ENCODE data around the gene CTNNBL1.
"Not testable (repeated sequence)": the region's sequence is repeated elsewhere in the genome, so short reads cannot be mapped to it uniquely, and the experiment has no call there.

Gene CTNNBL1

DNA sequence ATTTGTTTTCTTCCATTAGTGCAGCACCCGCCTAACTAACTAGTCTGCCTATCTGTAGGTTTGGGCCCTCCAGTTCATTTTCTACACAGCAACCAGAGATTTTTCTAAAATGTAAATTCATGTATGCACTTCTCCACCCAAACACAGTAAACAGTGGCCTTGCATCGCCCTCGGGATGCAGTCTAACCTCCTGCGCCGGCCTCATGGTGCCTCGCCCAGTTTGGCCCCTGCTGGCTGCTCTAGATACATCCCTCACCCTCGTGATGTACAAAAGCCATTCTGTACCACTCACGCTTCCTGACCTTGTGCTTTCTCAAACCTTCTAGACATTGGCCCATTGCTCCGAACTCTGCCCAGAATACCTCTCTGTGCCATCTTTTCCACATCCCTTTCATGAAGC, 155.3 kb downstream of the CTNNBL1 start:
- no peak overlapping the region for H3K4me3 ChIP-seq (ENCODE audit: low read length)
- TF ChIP-seq, protein P1, sequence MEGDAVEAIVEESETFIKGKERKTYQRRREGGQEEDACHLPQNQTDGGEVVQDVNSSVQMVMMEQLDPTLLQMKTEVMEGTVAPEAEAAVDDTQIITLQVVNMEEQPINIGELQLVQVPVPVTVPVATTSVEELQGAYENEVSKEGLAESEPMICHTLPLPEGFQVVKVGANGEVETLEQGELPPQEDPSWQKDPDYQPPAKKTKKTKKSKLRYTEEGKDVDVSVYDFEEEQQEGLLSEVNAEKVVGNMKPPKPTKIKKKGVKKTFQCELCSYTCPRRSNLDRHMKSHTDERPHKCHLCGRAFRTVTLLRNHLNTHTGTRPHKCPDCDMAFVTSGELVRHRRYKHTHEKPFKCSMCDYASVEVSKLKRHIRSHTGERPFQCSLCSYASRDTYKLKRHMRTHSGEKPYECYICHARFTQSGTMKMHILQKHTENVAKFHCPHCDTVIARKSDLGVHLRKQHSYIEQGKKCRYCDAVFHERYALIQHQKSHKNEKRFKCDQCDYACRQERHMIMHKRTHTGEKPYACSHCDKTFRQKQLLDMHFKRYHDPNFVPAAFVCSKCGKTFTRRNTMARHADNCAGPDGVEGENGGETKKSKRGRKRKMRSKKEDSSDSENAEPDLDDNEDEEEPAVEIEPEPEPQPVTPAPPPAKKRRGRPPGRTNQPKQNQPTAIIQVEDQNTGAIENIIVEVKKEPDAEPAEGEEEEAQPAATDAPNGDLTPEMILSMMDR (conservative IDR thresholded peaks at IDR 0.05; ENCODE audit: low read length), result no peak
- DNase-seq (ENCODE audit: low read depth), result no peak

DNA sequence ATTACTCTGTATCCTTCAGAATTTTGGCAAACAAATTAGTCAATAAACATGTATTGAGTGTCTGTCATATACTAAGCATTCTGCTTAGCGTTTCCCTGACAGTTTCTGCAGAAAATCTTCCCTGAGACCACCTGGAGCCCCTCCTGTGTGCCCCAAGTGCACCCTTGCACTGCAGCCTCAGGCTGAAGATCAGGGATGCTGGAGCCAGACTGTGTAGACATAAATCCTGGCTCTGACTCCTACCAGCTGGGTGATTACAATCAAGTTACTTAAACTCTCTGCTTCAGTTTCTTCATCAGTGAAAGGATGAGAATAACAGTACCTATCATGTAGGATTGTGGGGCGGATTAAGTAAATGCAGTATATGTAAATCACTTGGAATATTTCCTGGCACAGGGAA, 155.7 kb downstream of the CTNNBL1 start:
- TF ChIP-seq, protein P1 (conservative IDR thresholded peaks at IDR 0.05; ENCODE audit: low read length), result no peak
- no peak for DNase-seq (ENCODE audit: low read depth)
- no peak overlapping the region for H3K4me3 ChIP-seq (ENCODE audit: low read length)

DNA sequence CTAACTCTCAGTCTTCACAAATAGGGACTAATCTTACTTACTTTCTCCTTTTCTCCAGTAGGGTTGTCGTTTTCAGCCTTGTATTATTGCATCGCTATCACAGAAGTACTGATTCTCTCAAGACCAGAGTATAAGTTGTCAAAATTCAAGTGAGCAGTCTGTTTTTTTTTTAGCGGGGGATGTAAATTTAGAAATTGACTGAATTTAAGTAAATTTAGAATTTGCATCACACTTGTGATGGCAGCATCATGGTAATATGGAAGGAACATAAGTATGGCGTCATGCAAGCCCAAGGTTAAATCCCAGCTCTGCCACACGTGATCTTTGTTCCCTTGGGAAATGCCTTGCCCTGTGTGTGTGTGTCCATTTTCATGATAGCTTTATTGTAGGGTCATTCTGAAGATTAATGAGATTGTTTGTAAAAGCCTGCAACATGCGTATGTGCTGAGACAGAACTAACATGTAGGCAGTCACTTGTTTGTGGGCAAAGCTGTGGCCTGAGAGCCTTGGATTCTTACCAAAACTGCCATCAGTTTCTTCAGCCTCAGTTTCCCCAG, 156.3 kb downstream of the CTNNBL1 start:
- no peak overlapping the region for H3K4me3 ChIP-seq (ENCODE audit: low read length)
- no peak for DNase-seq (ENCODE audit: low read depth)
- TF ChIP-seq, protein P1 (conservative IDR thresholded peaks at IDR 0.05; ENCODE audit: low read length), result no peak

DNA sequence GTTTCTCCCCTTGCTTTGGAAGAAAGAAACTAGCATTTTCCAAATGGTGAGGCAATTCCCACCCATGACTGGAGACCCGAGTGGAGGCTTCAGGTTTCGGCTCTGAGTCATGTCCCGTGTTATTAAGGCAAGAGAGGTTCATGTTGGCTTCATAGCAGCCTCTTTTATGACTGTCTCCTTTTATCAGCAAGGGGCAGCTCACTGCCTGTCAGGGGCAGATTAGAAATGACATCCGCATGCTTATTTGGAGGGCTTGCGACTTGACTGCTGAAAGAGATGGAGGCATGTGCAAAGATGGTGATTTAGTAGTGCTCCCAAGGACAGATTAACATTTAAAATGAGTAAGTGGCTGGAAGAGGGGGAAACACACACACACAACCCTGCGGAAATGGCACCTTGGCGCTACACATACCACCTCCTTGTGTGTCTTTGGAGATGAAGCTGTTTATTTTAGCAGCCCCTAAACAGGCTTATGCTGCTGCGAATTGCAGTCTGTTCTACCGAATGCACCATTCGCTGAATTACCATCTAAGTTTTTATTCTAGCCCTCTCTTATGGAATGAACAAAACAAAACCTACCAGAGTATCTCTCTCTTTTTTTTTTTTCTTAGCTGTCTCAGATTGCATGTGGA, 157.0 kb downstream of the CTNNBL1 start:
- TF ChIP-seq, protein P1 (conservative IDR thresholded peaks at IDR 0.05; ENCODE audit: low read length), result no peak
- no peak for DNase-seq (ENCODE audit: low read depth)

DNA sequence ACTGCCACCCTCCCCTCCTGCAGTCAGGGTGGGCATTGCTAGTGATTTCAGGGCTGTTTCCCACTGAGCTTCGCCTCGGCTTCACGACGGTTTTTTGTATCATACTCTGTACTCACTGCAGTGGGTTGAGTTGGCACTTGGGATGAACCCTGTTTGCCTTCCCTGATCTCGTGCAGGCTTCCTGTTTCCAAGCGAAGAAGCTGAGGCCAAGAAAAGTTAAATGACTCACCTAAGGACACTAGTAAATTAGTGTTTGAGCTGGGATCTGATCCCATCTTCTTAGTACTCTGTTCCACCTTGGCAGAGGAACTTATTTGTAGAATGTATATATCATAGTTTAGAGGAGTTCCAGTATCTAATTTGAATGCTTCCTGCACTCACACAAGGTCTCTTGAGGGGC, 158.8 kb downstream of the CTNNBL1 start:
- no peak overlapping the region for H3K4me3 ChIP-seq (ENCODE audit: low read length)
- no peak for DNase-seq (ENCODE audit: low read depth)
- TF ChIP-seq, protein P1 (conservative IDR thresholded peaks at IDR 0.05; ENCODE audit: low read length), result no peak

More for the DNA sequence above, 157.0 kb downstream of the CTNNBL1 start:
- no peak overlapping the region for H3K4me3 ChIP-seq (ENCODE audit: low read length)

DNA sequence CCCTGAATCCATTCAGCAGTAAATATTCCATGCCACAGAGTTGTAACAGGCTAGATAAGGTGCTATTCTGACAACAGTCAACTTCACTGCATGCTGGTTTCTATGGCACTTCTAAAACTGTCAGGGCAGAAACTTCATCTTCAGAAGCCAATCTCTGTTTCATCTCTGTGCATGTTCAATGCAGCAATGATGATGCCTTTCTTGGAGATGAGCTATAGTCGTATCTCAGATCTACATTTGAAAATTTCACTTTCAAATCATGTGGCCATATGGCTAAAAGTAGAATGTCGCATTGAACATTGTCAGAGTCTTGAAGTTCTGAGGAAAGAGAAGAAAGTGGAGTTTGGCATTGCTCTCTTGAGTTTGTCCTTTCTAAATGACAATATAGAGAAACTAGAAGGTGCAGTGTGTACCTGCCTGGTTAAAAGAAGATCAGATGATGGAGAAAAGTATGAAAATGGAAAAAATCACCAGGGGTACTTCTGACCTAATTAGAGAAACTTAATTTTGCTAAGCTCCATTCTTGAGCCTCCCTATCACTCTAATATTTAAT, 160.1 kb downstream of the CTNNBL1 start:
- DNase-seq (ENCODE audit: low read depth), result no peak

DNA sequence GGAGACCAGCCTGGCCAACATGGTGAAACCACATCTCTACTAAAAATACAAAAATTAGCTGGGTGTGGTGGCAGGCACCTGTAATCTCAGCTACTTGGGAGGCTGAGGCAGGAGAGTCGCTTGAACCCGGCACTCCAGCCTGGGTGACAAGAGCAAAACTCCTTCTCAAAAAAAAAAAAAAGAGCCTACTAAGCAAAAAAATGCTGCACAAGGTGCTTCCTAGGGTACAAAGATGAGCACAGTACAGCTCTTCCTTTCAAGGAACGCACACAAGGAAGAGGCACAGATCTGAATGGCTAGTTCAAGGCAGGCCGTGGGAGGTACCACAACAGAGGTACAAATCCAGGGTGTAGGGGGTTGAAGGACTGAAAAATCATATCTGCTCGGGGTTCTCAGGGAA, 162.2 kb downstream of the CTNNBL1 start:
- H3K4me3 ChIP-seq (ENCODE audit: low read length); DNase-seq (ENCODE audit: low read depth): not testable (repeated sequence)

More for the DNA sequence above, 160.1 kb downstream of the CTNNBL1 start:
- no peak overlapping the region for H3K4me3 ChIP-seq (ENCODE audit: low read length)
- TF ChIP-seq, protein P1 (conservative IDR thresholded peaks at IDR 0.05; ENCODE audit: low read length), result no peak
